GM19240 (cell line): ENCODE data around the gene UPK3A.
"Not testable (repeated sequence)": the region's sequence is repeated elsewhere in the genome, so short reads cannot be mapped to it uniquely, and the experiment has no call there.

ENCODE experiments used
- DNase-seq: peaks from one replicate; pipeline ENCODE4 v3.0.0; 2011; ENCODE audit warnings: low spot score; ENCODE audit not compliant: insufficient read length

Gene UPK3A

GRCh38 chr22:45278125-45278524 lies 6.6 kb upstream of the UPK3A start:
- no peak for DNase-seq

GRCh38 chr22:45280587-45280980 lies 4.2 kb upstream of the UPK3A start:
- DNase-seq: no peak

GRCh38 chr22:45281010-45281409 lies 3.7 kb upstream of the UPK3A start:
- no peak for DNase-seq

- no peak for DNase-seq
Measured at GRCh38 chr22:45285263-45286058, 712 bp downstream of the UPK3A start.

- DNase-seq: no peak
Measured at GRCh38 chr22:45286854-45287551, 2.3 kb downstream of the UPK3A start.

- no peak for DNase-seq
Measured at GRCh38 chr22:45290410-45290936, 5.7 kb downstream of the UPK3A start.

GRCh38 chr22:45291061-45291930 lies 6.5 kb downstream of the UPK3A start:
- DNase-seq: no peak

- no peak for DNase-seq
Measured at GRCh38 chr22:45291931-45292290, 7.2 kb downstream of the UPK3A start.

- no peak for DNase-seq
Measured at GRCh38 chr22:45292731-45293442, 8.1 kb downstream of the UPK3A start.

GRCh38 chr22:45294030-45294429 lies 9.3 kb downstream of the UPK3A start:
- DNase-seq: no peak

- DNase-seq: not testable (repeated sequence)
Measured at GRCh38 chr22:45295004-45295403, 10.3 kb downstream of the UPK3A start.

- no peak for DNase-seq
Measured at GRCh38 chr22:45295492-45295891, 10.7 kb downstream of the UPK3A start.

GRCh38 chr22:45296628-45297297 lies 12.0 kb downstream of the UPK3A start:
- no peak for DNase-seq

- no peak for DNase-seq
Measured at GRCh38 chr22:45298934-45299505, 14.3 kb downstream of the UPK3A start.

GRCh38 chr22:45302751-45303150 lies 18.0 kb downstream of the UPK3A start:
- DNase-seq: no peak

GRCh38 chr22:45303181-45303580 lies 18.4 kb downstream of the UPK3A start:
- no peak for DNase-seq

GRCh38 chr22:45304971-45305370 lies 20.2 kb downstream of the UPK3A start:
- no peak for DNase-seq

- no peak for DNase-seq
Measured at GRCh38 chr22:45305456-45306075, 20.8 kb downstream of the UPK3A start.

GRCh38 chr22:45306139-45306538 lies 21.4 kb downstream of the UPK3A start:
- DNase-seq: no peak
